ENCODE measurements around the gene TTC12.

DNA sequence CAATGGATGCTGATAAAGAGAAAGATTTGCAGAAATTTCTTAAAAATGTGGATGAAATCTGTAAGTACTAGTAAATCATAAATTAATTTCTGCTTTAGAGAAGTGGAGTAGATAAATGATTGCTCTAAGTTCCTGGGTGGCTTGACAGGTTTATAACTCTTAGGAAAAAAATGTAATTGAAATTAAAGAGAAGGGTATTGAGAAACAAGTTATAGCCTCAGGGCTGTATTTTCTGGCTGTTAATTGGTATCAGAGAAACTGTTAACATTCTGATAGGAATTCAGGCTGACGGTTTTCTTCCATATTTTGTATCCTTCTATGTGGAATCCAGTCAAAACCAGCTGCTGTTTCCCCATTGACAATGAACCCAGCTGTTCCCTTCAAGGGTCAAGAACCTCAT lies 1.9 kb downstream of the TTC12 start:
- TF ChIP-seq, protein P1, sequence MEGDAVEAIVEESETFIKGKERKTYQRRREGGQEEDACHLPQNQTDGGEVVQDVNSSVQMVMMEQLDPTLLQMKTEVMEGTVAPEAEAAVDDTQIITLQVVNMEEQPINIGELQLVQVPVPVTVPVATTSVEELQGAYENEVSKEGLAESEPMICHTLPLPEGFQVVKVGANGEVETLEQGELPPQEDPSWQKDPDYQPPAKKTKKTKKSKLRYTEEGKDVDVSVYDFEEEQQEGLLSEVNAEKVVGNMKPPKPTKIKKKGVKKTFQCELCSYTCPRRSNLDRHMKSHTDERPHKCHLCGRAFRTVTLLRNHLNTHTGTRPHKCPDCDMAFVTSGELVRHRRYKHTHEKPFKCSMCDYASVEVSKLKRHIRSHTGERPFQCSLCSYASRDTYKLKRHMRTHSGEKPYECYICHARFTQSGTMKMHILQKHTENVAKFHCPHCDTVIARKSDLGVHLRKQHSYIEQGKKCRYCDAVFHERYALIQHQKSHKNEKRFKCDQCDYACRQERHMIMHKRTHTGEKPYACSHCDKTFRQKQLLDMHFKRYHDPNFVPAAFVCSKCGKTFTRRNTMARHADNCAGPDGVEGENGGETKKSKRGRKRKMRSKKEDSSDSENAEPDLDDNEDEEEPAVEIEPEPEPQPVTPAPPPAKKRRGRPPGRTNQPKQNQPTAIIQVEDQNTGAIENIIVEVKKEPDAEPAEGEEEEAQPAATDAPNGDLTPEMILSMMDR (IDR thresholded peaks at IDR 0.05): no peak
- TF ChIP-seq POLR2A (IDR thresholded peaks at IDR 0.05): no peak

All from vagina (tissue), 2 donors.